Raji (cell line): ENCODE data around the gene ESYT2.

Experiments used
- POLR2A ChIP-seq: IDR thresholded peaks from 2 replicates; pipeline ENCODE4 v1.6.1; 2011; ENCODE audit warnings: low read depth, low read length, control low read depth; ENCODE audit not compliant: insufficient read depth

Gene ESYT2

DNA sequence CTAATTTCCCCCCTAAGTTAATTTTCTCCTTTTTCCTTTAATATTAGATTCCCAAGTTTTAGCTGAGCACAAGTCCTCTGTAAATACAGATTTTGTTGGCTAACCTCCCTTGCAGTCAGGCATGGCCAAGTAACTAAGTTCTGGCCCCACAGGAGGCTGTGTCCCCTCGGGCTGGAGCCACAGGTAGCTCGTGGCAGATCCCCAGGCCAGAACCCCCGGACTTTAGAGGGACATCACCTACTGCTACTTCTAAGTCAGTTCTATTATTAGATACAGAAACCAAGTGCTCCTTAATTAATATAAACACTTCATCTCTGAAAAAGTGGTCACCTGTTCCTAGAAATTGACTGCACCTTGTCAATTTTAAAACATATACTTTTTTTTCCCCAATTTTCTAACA, 78.6 kb downstream of the ESYT2 start:
- TF ChIP-seq POLR2A, result no peak

DNA sequence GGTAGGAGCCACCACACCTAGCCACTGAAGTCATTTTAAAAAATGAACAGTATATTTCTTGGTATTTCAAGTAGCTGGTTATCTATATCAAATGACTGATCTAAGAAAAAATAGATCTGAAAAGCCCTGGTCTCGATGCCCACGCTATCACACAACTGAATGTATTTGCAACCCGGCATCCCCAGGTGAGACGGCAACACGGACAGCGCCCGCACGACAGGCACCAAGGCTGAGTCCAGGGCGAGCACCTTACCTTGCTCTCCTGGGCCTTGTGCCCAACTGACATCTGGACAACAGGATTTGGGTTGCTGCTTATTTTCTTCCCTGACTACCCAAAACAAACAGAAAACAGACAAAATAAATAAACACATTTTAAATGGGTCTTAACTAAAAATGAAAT, 79.9 kb downstream of the ESYT2 start:
- no peak for TF ChIP-seq POLR2A

DNA sequence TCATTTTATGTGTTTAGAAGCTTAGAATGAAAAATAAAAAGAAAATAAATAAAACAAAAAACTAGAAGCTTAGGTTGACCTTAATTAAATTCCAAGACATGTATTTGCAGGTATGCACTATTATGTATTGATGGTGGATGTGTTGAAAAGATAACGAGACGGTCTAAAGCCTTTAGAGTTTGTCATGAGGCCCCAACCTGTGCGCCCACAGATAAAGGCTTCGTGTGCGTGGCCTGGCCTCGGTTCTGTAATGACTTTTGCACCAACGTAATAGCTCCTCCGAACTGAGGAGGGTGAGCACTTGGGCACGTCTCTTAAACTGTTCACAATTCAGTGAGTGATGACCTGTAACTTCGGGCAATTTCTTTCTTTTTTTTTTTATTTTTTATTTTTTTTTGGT, 81.0 kb downstream of the ESYT2 start:
- no peak for TF ChIP-seq POLR2A

DNA sequence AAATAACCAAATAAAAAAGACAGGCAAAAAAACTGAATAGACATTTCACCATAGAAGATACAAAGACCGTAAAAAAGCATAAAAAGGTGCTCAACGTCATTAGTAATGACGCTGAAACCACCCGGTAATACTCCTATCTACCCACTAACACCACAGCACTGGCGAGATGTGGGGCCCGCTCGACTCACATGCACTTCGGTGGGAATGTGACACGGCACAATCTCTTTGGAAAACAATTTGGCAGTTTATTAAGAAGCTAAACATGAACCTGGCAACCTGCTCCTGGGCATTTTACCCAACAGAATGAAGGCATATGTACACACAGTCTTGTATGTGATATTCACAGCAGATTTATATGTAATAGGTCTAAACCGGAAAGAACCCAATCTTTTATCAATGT, 81.9 kb downstream of the ESYT2 start:
- no peak for TF ChIP-seq POLR2A

DNA sequence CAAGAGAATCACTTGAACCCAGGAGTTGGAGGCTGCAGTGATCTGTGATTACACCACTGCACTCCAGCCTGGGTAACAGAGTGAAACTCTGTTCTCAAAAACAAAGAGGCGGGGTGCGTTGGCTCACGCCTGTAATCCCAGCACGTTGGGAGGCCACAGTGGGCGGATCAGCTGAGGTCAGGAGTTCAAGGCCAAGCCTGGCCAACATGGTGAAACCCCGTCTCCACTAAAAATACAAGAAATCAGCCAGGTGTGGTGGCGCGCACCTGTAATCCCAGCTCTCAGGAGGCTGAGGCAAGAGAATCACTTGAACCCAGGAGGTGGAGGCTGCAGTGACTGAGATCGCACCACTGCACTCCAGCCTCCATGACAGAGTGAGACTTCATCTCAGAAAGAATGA, 82.4 kb downstream of the ESYT2 start:
- no peak for TF ChIP-seq POLR2A

DNA sequence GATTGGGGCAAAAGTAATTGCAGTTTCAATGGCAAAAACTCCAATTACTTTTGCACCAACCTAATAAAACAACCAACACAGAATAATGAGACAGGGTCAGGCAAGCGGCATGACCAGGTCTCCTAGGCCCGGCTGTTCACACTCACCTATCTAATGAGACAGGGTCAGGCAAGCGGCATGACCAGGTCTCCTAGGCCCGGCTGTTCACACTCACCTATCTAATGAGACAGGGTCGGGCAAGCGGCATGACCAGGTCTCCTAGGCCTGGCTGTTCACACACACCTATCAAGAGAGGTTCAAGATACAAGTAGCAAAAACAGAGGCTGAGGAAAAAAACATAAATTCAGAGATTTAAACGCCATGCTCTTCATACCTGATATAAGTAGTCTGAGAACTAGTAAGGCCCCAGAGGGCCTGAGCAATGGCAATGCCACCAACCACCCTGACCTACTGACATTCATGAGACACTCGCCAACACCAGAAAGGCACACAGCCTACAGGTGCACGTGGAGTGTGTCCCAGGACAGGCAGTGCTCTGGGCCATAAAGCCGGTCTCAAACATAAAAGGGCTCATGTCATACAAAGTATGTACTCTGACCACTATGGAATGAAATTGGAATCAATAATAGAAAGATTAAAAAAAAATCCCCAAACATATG, 84.1 kb downstream of the ESYT2 start:
- TF ChIP-seq POLR2A, result no peak

DNA sequence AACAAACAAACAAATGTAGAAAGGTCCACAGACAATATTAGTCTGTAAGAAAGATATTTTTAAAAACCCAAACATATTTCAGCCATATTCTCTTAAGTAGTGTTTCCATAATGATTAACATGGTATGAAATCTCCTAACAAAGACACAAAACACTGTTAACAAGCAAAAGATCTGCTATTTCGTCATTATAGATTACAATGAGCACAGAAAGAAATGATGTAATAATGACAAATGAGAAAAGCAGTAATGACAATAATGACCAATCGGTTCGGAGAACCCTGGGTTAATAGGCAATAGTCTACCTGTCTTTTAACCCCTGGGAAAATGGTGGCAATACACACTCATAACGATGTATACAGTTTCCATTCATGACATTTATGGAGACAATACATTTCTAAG, 85.2 kb downstream of the ESYT2 start:
- no peak for TF ChIP-seq POLR2A

DNA sequence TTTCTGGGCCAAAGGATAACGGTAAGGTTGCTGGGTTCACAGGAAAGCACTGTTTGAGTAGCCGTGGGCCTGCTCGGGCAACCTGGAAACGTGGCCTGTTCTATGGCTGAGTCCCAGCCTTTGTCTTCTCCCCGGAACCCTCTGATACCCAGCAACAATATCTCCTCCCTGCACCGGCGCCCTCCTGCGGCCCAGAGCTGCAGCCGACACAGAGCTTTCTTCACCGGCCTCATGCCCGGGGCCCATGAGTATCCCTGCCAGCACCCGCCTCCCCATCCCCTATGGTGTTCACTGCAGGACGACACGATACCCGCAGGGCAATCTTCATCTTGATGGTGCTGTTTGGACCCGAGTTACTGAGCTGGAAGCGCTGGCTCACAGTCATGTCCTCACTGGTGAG, 86.1 kb downstream of the ESYT2 start:
- no peak for TF ChIP-seq POLR2A

DNA sequence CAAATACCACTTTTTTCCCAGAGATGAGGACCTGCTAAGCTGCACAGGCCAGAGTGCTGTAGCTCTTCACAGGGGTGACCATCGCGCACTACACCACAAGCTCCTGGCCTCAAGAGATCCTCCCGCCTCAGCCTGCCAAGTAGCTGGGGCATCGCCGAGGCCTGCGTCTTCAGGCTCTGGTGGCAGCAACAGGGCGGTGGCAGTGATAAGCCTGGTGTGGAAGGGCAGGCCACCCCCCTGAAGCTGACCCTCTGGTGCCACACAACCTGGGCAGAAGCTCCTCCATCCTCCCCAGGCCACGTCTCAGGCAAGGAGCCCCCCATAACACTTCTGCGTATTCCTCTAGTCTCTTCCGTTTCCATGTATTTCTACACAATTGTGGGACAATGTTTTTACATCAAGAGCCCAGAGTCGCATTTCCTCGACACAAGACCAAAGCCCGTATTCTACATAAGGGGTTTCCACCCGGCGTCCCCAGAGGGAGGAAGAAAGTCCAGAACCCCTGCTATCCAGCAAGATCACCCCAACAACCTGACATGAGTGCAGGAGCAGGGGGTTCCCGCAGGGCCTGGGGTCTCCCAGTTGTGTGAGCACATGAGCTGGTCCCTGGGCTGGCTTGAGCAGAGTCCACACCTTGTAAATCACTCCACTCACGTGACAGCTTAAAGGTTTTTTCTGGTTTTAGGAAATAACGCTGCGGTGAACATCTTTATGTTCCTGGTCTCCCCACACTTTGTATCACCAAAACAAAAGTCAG, 87.1 kb downstream of the ESYT2 start:
- TF ChIP-seq POLR2A, result no peak

DNA sequence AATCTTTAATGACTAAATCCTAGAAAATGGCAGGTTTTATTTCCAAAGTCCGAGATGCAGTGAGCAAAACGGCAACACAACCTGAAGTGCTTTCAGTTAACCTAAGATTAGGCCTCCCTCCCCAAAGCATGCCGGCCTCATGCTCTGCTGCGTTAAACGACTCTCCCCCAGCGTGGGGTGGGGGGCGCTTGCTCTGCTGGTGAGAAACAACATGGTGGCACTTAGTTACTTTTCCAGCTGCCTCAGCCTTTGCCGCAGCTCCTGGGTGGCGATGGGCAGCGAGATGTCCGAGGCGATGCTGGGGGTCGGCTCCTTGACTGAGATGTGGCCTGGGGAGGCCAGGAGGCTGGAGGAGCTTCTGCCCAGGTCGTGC, 88.0 kb downstream of the ESYT2 start:
- TF ChIP-seq POLR2A, result no peak

DNA sequence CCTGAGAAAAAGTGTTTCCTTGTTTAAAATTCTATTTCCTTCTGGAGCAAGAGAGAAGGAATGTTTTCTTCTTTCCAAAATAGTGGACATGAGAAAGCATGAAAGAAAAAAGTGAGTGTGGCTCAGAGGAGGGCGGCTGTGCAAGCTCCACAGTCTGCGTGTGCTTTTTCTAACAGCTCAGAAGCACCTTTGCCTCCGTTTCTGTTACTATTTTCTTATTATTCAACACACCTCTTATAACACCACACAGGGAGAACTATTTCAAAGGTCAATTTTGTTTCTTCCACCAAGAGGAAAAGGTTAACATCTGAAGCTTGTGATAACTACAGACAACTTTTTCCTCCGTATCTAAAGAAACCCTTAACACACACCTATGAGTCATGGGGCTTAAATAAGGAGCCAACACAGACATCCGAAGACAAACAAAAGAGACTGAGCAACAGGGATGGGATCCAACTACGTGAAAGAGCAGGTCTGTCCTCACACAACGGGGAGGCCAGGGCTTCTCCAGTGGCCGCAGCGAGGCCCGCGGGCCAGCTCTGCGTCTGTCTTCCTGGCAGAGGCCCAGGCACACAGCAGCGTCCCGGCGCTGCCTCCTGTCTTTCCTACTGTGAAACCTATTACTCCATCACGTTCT, 88.5 kb downstream of the ESYT2 start:
- no peak for TF ChIP-seq POLR2A

DNA sequence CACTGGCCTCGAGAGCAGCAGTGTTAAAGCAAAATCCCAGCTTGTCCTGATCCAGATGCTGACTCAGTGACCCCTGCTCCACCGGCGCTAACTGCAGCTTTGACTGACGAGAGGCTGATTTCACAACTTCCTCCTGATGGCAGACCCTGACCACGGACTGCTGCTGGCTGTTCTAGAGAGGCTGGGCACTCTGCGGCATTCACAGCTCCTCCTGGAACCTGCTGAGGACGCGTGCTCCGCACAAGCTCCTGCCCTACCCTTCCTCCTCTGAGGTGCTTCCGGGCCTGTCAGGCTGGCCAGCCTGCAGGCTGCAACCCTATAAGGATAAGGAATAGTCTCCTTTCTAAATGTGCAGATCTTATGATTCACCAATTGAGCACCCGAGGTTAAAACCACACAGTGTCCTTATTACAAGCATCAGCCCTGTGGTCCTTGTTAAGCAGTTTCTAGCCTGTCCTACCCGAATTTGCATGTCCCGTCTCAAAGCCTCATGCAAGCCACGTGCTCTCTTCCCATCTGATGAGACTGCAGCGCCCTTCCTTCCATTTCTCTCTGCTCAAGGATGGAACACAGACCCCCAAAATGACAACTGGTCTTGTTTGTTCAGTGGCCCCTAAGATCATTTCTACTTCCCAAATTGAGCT, 89.2 kb downstream of the ESYT2 start:
- no peak for TF ChIP-seq POLR2A

DNA sequence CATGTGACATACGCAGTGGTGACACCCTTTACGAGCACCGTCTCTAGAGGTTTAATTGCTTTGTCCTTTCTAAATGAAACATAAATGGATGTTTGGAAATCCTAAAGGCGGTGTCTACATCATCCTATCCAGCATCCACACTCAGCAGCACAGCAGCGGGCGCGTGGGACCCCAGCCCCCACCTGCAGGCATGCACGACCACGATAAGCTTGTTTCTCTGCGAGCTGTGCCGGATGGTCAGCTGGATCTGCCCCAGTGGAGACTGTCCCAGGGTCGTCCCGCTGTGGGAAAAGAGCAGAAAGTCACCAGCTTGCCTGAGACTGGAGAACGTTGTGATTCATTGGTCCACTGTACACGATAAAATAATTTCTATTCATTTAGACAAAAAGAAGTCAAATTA, 90.5 kb downstream of the ESYT2 start:
- no peak for TF ChIP-seq POLR2A

DNA sequence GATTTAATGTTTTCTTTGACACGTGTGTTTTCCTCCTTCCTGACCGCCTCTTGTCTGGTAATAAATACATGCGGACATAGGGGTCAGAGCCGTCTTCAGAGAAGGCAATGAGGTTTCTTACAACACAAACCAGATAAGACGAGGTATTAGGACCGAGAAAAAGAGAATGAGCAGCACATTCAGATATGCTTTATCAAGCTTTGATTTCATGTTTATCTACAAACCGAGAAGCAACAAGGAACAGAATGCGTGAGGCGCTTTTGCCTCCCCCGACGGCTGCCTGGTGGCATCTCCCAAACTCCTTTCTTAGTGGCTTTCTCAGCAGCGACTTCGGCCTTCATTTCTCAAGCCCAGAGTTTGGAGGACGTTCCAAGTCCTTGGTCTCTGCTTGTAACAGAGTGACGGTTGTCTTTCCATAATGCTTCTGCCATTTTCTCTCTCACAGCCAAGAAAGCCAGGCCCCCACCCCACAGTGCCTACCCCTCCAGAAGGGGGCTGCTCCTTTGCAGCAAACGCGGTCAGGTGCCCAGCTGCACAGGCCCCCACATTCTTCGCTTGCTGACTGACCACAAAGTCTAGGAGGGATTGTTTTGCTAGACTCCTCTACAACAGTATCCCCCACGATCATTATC, 92.1 kb downstream of the ESYT2 start:
- TF ChIP-seq POLR2A, result no peak

DNA sequence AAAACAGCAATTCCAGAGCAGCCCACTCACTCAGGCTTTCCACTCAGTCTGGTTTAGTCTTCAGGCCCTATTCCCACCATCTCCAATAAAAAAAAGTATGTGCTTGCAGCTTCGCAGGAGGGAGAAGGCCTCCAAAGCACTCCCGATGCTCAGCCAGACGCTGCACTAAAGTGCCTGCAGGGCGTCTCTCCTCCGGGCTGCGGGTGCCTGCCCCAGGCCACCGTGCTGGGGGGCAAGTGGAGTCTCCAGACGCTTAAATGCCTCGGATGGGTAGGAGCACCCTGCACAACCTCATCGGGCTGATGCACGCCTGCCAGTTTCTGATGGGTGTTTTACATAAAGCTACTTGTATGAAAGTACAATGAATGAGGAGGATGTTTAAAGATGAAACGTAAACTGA, 93.4 kb downstream of the ESYT2 start:
- TF ChIP-seq POLR2A, result no peak
